Stomach smooth muscle (tissue), 2 donors: ENCODE measurements around the gene VAC14.
A peak's percentile ranks its signal among the peaks of the same experiment; 100 is the strongest.

ENCODE experiments used
- H3K27ac ChIP-seq: one replicate; pipeline ENCODE4 v1.7.0; 2013; ENCODE audit warnings: mild to moderate bottlenecking, low read length, inconsistent platforms
- H3K27me3 ChIP-seq, 2 donors: one replicate each; pipeline ENCODE4 v1.7.0; 2013; ENCODE audit warnings: low read length in 2 of 2; ENCODE audit not compliant: insufficient read depth in 2 of 2, control insufficient read depth in 1 of 2
- H3K36me3 ChIP-seq, 2 donors: one replicate each; pipeline ENCODE4 v1.7.0; 2013; ENCODE audit warnings: low read length in 2 of 2; ENCODE audit not compliant: control insufficient read depth in 2 of 2, insufficient read depth in 2 of 2
- H3K4me1 ChIP-seq: one replicate; pipeline ENCODE4 v1.7.0; 2013; ENCODE audit warnings: low read length; ENCODE audit not compliant: control insufficient read depth, insufficient read depth
- H3K4me3 ChIP-seq, 2 donors: one replicate each; pipeline ENCODE4 v1.7.0; 2013; ENCODE audit warnings: low read length in 2 of 2
- H3K9ac ChIP-seq, 2 donors: one replicate each; pipeline ENCODE4 v1.7.0; 2013; ENCODE audit warnings: low read length in 2 of 2, mild to moderate bottlenecking in 1 of 2
- H3K9me3 ChIP-seq, 2 donors: one replicate each; pipeline ENCODE4 v1.7.0; 2013; ENCODE audit warnings: low read length in 2 of 2; ENCODE audit not compliant: control insufficient read depth in 2 of 2
- donor health status: healthy.
- donor health status: Pancreatic carcinoma.

VAC14 gene

DNA sequence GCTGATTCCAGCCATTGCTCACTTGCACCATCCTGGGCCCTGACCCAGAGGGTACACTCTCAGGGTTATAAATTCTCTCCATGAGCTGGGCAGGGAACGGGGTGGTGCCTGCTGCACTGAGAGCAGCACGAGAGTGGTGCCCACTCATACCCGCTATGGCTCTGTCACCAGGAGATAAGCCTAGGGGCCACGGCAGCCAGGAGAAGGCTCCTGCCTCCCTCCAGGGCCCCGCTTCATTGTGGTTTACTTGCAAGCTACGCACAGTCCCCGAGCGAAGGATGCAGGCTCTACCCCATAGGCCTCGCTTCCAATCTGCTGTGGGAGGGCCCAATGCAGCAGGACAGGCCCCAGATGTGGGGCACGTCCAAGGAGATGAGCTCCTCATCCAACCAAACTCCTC lies 48.5 kb downstream of the VAC14 start:
- peaks cover 32% of the 10 kb centered on the region for H3K4me1 ChIP-seq
- H3K27ac ChIP-seq: no peak overlapping the region
- no peak overlapping the region for H3K4me3 ChIP-seq
- H3K9ac ChIP-seq: no peak overlapping the region
- H3K36me3 ChIP-seq: peaks cover 0 to 5% of the 10 kb centered on the region in 2 donors
- no peaks in the 10 kb centered on the region for H3K27me3 ChIP-seq
- H3K9me3 ChIP-seq: no peaks in the 10 kb centered on the region

DNA sequence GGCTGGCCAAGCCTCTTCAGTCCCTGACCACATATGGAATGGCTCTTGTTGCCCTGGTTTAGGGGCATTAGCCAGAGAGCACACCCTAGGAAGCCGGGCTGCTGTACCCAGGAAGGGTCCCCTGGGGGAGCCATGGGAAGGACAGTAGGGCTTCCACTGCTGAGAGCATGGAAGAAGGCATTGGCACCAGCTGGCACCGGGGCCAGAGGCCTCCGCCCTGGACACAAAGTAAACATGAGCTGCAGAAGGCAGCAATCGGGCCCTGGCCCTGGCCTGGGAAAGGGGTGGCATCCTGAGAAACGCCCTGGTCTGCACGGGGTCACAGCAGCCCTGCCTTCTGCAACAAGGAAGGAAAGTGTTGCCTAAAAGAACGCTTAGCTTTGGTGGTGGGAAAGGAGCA lies 49.4 kb downstream of the VAC14 start:
- Histone ChIP-seq H3K36me3 (peaks cover 0 to 5% of the 10 kb centered on the region in 2 donors), H3K27me3 (no peaks in the 10 kb centered on the region), H3K27ac (peak overlapping the region; percentile 58), H3K9ac (peak overlapping the region in 1 of 2 donors; percentile 15), H3K9me3 (no peaks in the 10 kb centered on the region), H3K4me1 (peaks cover 39% of the 10 kb centered on the region), H3K4me3 (peak overlapping the region in 1 of 2 donors; percentile 22)

DNA sequence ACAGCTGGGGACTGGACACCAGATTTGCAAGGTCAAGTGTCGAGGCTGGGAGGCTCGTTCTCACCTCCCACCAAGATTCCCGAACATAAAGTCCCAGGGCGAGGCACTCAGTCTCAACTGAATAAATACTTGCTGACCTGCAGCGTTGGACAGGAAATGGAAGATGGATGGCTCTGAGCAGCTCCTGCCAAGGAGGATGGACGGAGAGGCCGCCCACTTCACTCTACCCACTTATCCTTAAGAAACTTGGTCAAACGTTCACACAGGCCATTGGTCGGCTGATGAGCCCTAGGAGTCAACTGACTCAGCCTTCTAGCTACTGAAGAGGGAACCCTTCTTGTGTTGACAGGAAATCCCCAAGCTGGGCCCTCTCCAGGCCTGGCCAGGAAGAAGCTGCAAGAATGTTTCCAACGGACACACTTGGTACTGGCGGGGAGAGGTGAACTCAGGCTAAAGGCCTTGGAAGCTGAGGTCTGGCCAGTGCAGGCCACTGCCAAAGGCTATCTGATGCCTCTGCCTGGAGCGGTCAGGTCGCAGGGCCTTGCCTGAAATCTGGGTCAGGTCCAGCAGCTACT lies 50.0 kb downstream of the VAC14 start:
- H3K4me1 ChIP-seq: peaks cover 45% of the 10 kb centered on the region
- H3K27ac ChIP-seq: peak overlapping the region; percentile 58
- H3K4me3 ChIP-seq: peak overlapping the region in 1 of 2 donors; percentile 18
- peaks cover 0 to under 1% of the 10 kb centered on the region in 2 donors for H3K36me3 ChIP-seq
- H3K9ac ChIP-seq: peak overlapping the region in 1 of 2 donors; percentile 25
- no peaks in the 10 kb centered on the region for H3K9me3 ChIP-seq
- H3K27me3 ChIP-seq: no peaks in the 10 kb centered on the region

DNA sequence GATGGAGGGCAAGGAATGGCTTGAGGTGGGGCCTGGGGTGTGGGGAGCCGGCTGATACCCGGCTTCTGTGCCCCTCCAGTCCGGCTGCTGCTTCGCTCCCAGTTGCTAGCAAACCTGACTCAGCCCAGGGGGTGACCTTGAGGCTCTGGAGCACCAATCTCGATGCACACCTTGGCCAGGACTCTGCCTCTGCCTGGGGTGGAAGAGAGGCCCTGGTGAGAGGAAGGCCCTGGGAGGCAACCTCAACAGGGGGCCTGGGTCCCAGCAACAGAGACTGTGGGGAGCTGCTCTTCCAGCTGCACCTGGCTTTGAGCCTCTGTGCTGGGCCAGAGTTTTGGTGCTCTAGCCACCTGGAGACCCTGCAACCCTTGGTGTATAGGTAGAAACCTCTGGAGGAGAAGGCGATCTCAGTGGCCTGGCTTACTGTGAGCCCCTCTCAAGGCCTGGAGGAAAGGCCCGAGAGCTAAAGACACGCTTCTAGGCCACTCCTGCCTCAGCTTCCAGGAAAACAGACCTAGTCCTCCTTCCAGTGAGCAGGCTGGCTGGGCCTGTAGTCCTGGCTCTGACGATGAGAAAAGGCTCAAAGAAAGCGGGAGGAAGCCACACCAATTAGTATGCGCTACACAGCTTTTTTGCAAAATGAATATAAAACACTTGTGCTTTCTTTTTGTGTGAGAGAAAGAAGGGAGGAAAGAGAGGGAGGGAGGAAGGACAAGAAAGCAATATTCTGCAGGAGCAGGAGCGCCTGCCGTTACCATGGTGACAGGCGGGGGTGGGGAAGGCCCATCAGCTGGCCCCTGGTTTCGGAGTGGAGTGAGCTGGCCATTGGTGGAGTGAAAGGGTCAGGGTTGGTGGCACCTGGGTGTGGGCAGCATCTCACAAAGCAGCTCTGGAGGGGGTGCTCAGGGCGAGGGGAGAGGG lies 51.0 kb downstream of the VAC14 start:
- Histone ChIP-seq H3K36me3 (no peaks in the 10 kb centered on the region), H3K4me3 (no peak overlapping the region), H3K27ac (peak overlapping the region; percentile 58), H3K9me3 (no peaks in the 10 kb centered on the region), H3K27me3 (no peaks in the 10 kb centered on the region), H3K4me1 (peaks cover 53% of the 10 kb centered on the region), H3K9ac (peak overlapping the region in 1 of 2 donors; percentile 25)

DNA sequence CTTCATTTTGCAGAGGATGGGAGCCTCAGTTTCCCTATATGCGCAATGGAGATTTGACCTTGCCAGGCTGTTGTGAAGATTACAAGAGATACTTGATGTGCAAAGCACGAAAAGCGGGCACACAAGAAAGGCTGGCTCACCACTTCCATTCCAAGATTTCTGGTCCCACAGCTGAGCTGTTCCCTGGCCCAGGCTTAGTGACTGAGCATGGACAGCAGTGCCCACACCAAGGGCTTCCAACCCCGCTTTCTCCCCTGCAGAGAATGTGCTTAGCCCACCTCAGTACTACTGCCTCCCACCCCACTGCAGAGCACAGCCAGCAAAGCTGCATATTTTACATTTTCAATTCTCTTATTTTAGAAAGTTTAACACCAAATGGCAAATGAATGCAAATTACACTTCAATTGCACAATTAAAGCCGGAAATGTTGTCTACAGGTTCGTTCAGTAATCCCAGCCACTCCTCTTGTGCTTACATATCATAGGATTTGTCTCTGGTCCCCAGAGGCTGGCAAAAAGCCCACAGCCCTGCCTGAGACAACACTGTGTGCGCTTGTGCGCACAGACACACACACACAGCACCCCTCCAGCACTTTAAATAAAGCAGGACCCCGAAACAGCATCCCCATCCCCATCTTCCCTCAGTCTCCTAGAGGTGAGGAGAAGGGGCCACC lies 51.8 kb downstream of the VAC14 start:
- Histone ChIP-seq H3K4me1 (peaks cover 54% of the 10 kb centered on the region), H3K27me3 (no peaks in the 10 kb centered on the region), H3K9ac (no peak overlapping the region), H3K4me3 (no peak overlapping the region), H3K36me3 (no peaks in the 10 kb centered on the region), H3K27ac (peak overlapping the region; percentile 41), H3K9me3 (no peaks in the 10 kb centered on the region)

DNA sequence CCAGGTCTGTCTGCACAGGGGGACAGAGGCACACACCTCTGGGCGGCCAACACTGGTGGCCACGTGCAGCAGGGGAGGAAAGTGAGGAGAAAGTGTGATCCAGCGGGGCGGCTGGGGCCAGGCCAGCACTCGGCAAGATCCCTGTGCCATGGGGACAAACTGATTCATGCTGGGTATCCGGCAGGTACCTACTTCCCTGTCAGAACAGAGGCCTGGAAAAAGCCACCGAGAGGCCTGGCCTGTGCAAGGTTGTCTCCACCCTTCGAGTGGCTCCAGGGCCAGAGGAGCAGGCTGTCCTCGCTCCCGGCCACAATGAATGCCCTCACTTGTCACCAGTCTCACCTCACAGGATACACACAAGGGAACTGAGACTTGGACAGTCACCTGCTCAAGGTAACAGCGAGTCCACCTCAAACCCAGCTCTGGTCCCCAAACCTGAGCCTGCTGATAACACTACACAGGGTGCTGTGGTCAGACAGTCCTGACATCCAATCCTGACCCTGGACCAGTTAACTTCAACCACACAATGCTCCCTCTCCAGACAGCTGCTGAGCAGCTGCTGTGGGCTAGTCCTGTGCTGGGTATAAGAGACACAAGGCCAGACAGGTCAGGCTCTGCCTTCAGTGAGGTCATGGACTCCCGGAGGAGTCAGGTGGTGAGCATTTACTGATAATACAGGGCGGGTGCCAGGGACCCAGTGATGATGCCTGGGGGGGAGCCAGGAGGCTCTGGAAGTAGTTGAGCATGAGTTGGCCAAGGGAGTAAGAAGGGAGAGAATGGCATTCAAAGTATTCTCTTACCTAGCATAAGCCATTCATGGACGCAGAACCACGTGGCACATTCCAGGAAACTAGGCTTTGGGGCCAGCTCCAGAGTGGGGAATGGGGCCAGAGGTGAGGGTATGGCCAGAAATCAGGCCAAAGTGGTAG lies 53.0 kb downstream of the VAC14 start:
- Histone ChIP-seq H3K9ac (peak overlapping the region; percentile 14 to 36), H3K4me3 (no peak overlapping the region), H3K27ac (peak overlapping the region; percentile 85), H3K4me1 (peaks cover 61% of the 10 kb centered on the region), H3K27me3 (no peaks in the 10 kb centered on the region), H3K9me3 (no peaks in the 10 kb centered on the region), H3K36me3 (no peaks in the 10 kb centered on the region)

DNA sequence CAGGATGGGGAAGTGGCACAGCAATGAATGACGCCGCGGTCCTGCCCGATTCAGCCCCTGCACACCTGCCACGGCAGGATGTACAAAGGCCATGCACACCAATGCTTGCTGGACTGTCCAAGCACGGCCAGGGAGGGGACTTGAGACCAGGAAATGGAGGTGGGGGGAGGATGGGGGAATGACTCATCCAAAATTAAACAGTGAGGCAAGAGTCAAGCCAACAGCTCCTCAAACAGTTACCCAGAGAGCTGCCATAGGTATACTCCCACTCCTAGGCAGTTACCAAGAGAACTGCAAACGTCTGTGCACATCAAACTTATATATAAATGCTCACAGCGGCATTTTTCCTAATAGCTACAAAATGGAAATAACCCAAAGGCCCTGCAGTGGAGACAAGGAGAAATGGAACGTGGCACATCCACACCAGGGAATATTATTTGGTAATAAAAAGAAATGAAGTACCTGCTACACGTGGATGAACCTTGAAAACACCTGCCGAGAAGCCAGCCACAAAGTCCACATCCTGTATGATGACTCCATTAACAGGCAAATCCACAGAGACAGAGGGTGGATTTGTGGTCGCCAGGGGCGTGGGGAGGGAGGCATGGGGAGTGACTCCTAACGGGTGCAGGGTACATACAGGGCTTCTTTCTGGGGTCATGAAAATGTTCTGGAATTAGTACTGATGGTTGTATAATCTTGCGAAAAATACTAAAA lies 54.1 kb downstream of the VAC14 start:
- peaks cover 57% of the 10 kb centered on the region for H3K4me1 ChIP-seq
- H3K9me3 ChIP-seq: no peaks in the 10 kb centered on the region
- no peaks in the 10 kb centered on the region for H3K36me3 ChIP-seq
- H3K27me3 ChIP-seq: no peaks in the 10 kb centered on the region
- H3K4me3 ChIP-seq: peak overlapping the region in 1 of 2 donors; percentile 47
- H3K27ac ChIP-seq: peak overlapping the region; percentile 85
- H3K9ac ChIP-seq: peak overlapping the region; percentile 51 to 55

GRCh38 chr16:70746040-70746707 lies 54.8 kb downstream of the VAC14 start:
- Histone ChIP-seq H3K9me3 (no peaks in the 10 kb centered on the region), H3K9ac (peak overlapping the region; percentile 51 to 55), H3K36me3 (peaks cover 0 to 2% of the 10 kb centered on the region in 2 donors), H3K4me1 (peaks cover 50% of the 10 kb centered on the region), H3K4me3 (peak overlapping the region in 1 of 2 donors; percentile 47), H3K27me3 (no peaks in the 10 kb centered on the region), H3K27ac (peak overlapping the region; percentile 85)

DNA sequence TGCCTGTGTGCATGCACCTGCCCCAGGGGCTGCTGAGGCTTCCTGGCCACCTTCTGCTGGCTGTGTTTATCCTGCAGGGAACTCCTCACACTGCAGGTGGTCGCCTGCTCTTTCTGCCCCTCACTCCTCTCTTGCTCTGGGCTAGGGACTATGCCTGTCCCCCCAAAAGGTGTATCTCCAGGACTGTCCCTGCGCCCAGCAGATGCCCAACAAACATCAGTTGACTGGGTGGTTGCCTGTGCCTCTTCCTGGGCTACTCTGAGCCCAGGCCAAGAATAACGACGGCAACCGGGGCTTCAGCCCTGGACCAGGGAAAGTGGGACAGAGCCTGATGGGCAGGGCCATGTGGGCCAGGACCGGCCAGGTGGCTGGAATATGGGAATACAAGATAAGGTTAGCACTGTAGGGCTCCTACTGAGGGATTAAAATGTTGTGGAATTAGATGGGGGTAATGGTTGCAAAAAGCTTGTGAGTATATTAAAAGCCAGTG lies 55.4 kb downstream of the VAC14 start:
- Histone ChIP-seq H3K9ac (no peak overlapping the region), H3K27ac (peak overlapping the region; percentile 85), H3K27me3 (no peaks in the 10 kb centered on the region), H3K36me3 (peaks cover 0 to 2% of the 10 kb centered on the region in 2 donors), H3K9me3 (no peaks in the 10 kb centered on the region), H3K4me1 (peaks cover 44% of the 10 kb centered on the region), H3K4me3 (no peak overlapping the region)
